ENCODE measurements around the gene CLDN14. TPM values are rescaled to one million over a fixed set of nuclear protein-coding genes. Genes with fewer than 3 reads are reported as not detected.

The CLDN14 gene
- total RNA-seq, 3 donors from 2014 or later: 0.63 TPM; not detected in 2

- H3K4me1 ChIP-seq (ENCODE audit: low read depth): no peaks in the 10 kb centered on the region
- no peaks in the 10 kb centered on the region for H3K9me3 ChIP-seq
- DNase-seq (no peak), ATAC-seq (no peak)
- TF ChIP-seq CTCF (IDR thresholded peaks at IDR 0.05): no peak
- H3K4me3 ChIP-seq: no peak overlapping the region
- intact Hi-C loops (cut with DNase I, micrococcal nuclease): no loop called here
- no peaks in the 10 kb centered on the region for H3K36me3 ChIP-seq (ENCODE audit: low read depth)
These were observed 33.0 kb upstream of the CLDN14 start for GRCh38 chr21:36512971-36513370.

DNA sequence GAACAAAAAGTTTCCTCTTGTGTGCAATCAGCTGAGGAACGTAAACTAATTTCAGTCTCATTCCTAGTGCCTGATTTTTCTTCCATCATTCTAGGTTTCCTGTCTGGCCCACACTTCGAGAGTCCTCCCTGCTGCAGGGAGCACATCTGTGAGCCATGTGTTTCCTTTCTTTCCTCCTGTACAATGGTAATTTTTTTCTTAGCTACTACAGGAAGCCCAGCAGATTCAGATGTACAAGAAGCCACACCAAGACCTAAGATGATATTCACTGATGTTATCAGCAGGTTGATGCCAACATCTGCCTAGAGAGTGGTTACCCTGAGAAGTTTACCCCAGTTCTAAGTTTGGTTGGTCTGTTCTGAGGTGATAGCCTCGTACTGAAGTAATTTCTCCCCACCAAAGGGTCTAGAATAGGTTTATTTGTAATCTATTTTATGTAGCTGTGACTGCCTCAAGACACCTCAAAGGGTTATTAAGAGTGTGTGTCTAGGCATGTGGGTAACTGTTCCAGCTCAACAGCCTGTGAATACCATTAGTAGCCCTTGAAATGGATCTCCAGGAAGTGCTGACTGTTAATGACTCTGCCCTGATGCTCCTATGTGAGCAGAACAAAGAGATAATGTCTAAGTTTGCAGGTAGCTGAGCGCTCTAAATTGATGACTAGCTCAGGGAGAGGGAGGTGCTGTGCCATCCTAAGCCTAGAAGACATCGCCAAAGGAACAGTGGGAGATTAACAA, 31.7 kb upstream of the CLDN14 start:
- no peaks in the 10 kb centered on the region for H3K36me3 ChIP-seq (ENCODE audit: low read depth)
- DNase-seq (no peak), ATAC-seq (no peak)
- no peaks in the 10 kb centered on the region for H3K4me1 ChIP-seq (ENCODE audit: low read depth)
- no peak for TF ChIP-seq CTCF (IDR thresholded peaks at IDR 0.05)
- no peak overlapping the region for H3K4me3 ChIP-seq
- no peaks in the 10 kb centered on the region for H3K9me3 ChIP-seq
- intact Hi-C loops (cut with DNase I, micrococcal nuclease): no loop called here

- no peak for DNase-seq
- Histone ChIP-seq H3K4me1 (ENCODE audit: low read depth) (no peaks in the 10 kb centered on the region), H3K9me3 (no peaks in the 10 kb centered on the region), H3K4me3 (no peak overlapping the region), H3K36me3 (ENCODE audit: low read depth) (no peaks in the 10 kb centered on the region)
- no peak for TF ChIP-seq CTCF (IDR thresholded peaks at IDR 0.05)
- ATAC-seq: no peak
- intact Hi-C loops (cut with DNase I, micrococcal nuclease): no loop called here
These were observed 31.0 kb upstream of the CLDN14 start for GRCh38 chr21:36510911-36511310.

DNA sequence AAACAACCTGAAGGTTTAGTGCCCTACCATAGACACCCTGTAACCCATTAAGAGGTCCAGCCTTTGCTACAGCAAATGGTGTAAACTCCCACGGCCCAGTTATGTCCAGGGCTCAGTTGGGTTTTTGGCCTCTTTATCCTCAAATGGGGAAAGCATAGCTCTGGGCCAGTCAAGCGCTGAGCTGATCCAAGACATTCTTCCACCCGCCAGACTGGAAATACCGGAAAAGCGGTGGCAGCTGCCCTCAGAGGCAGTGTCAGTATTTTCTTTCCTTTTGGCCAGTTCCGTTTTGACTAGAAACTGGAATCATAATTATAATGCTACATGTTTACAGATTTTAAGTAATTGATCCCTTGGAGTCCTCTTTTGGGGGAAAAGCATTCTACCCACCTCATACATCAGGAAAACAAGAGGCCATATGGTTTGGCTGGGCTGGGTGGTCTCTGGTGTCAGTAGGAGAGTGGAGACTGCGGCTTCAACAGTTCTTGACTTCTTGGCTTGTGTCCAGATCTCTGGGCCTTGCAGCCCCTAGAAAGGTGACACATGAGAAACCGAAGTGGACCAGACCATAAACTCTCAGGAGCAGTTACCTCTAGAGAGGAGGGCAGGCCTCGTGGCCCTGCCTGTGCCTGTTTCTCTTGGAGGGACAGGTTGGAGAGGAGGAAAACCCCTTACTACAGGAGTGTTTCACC, 30.2 kb upstream of the CLDN14 start:
- ATAC-seq: peak; percentile 64
- H3K4me1 ChIP-seq (ENCODE audit: low read depth): no peaks in the 10 kb centered on the region
- intact Hi-C loops (cut with DNase I, micrococcal nuclease): no loop called here
- H3K4me3 ChIP-seq: no peak overlapping the region
- no peaks in the 10 kb centered on the region for H3K9me3 ChIP-seq
- DNase-seq: peak in 2 of 3 donors; percentile 57 to 62
- H3K36me3 ChIP-seq (ENCODE audit: low read depth): no peaks in the 10 kb centered on the region
- no peak for TF ChIP-seq CTCF (IDR thresholded peaks at IDR 0.05)

DNA sequence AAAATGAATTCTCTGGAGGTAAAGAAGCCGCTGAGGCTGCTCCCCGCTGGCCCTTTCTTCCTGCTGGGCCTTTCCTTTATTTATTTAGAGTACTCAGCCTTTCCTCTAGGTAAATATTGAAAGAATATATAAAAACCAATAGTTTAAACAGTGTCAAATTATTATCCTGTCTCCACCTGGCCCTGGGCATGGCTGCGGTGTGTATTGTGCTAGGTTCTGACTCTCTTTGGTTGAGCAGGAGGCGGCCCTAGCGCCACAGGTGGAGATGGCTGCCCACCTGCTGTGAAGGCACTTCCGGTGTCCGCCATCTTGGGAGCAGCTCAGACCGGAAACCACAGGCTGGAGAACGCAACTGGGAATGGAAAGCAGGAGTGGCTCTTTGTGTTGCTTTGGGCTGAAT, 29.0 kb upstream of the CLDN14 start:
- Histone ChIP-seq H3K4me3 (no peak overlapping the region), H3K36me3 (ENCODE audit: low read depth) (no peaks in the 10 kb centered on the region), H3K4me1 (ENCODE audit: low read depth) (no peaks in the 10 kb centered on the region), H3K9me3 (no peaks in the 10 kb centered on the region)
- intact Hi-C loops (cut with DNase I, micrococcal nuclease): no loop called here
- DNase-seq (no peak), ATAC-seq (no peak)
- TF ChIP-seq CTCF (IDR thresholded peaks at IDR 0.05): no peak

All from mucosa of descending colon (tissue), 3 donors.